Endothelial cell of umbilical vein (primary cell): ENCODE results near the gene GPR108. TPM values are rescaled to one million over a fixed set of nuclear protein-coding genes. Genes with fewer than 3 reads are reported as not detected.
A peak's percentile ranks its signal among the peaks of the same experiment; 100 is the strongest.

ENCODE experiments used
- BruUV-seq: library from RNA; stranded (reverse); fragments of 400-500 nt; replicated peaks from 2 replicates; lab custom pipeline; 2021; lab: Mats Ljungman, UMichigan
- CTCF ChIA-PET: fragments of 300-600, 350-600 bp; sonication (Branson Sonifier 250); formaldehyde crosslinking; loops from one replicate; lab custom pipeline; 2021; ENCODE audit warnings: antibody characterized with exemption, inconsistent platforms; lab: Charles Lee
- POLR2A ChIA-PET: fragments of 300-600, 350-600 bp; sonication (Branson Sonifier 250); formaldehyde crosslinking; loops from one replicate; lab custom pipeline; 2021; ENCODE audit warnings: antibody characterized with exemption, inconsistent platforms; lab: Charles Lee
- DNase-seq: peaks from one replicate; pipeline ENCODE4 v3.0.0-alpha.2; 2011; ENCODE audit warnings: low read depth, low spot score
- FAIRE-seq: peaks from 2 replicates; lab custom pipeline; 2011; peaks lifted over from hg19 to GRCh38; lab: Jason Lieb, UNC
- H2AFZ ChIP-seq: 2 replicates; pipeline ENCODE4 v1.6.0; 2012; ENCODE audit warnings: low read depth, low read length, control low read depth, inconsistent platforms
- H3K27ac ChIP-seq: 2 replicates; pipeline ENCODE4 v1.5.1; 2011; ENCODE audit warnings: low read depth, mild to moderate bottlenecking, control low read depth, low read length, moderate library complexity; ENCODE audit not compliant: insufficient read depth
- H3K27me3 ChIP-seq, 2 experiments: 2 replicates each; pipeline versions ENCODE4 v1.6.0 to v1.6.1; 2011; ENCODE audit warnings: low read length in 2 of 2, mixed read lengths in 1 of 2; ENCODE audit not compliant: control insufficient read depth in 2 of 2, insufficient read depth in 2 of 2
- H3K36me3 ChIP-seq, 2 experiments: 2 replicates in 1 of 2; 3 replicates in 1 of 2; pipeline ENCODE4 v1.5.1; 2011; ENCODE audit warnings: low read length in 2 of 2, mild to moderate bottlenecking in 1 of 2, moderate library complexity in 1 of 2; ENCODE audit not compliant: control insufficient read depth in 2 of 2, insufficient read depth in 2 of 2; ENCODE audit errors: extremely low read depth in 1 of 2
- H3K4me1 ChIP-seq: 3 replicates; pipeline ENCODE4 v1.5.1; 2011; ENCODE audit warnings: mild to moderate bottlenecking, low read length; ENCODE audit not compliant: control insufficient read depth, insufficient read depth; ENCODE audit errors: extremely low read depth
- H3K4me2 ChIP-seq: 2 replicates; pipeline ENCODE4 v1.6.1; 2011; ENCODE audit warnings: low read length, control low read depth, mixed read lengths; ENCODE audit not compliant: insufficient read depth
- H3K4me3 ChIP-seq, 3 experiments: fragments of 200-600 bp in 1 of 3; sonication (generic), shearing (Covaris generic) in 1 of 3; replicated peaks in 1 of 3; 2 replicates each; pipeline ENCODE4 v1.5.1; 2011 to 2016; ENCODE audit warnings: control low read depth in 3 of 3, low read length in 3 of 3, mild to moderate bottlenecking in 2 of 3, inconsistent platforms in 1 of 3, low read depth in 1 of 3, moderate library complexity in 1 of 3; ENCODE audit not compliant: insufficient read depth in 1 of 3
- H3K79me2 ChIP-seq: 2 replicates; pipeline ENCODE4 v1.6.0; 2012; ENCODE audit warnings: low read length, inconsistent platforms; ENCODE audit not compliant: control insufficient read depth, insufficient read depth
- H3K9ac ChIP-seq: replicated peaks from 2 replicates; pipeline ENCODE3; 2011; ENCODE audit warnings: low read length, control low read depth; ENCODE audit not compliant: insufficient read depth; ENCODE audit errors: extremely low read depth
- H3K9me1 ChIP-seq: replicated peaks from 3 replicates; pipeline ENCODE4 v1.6.0; 2011; ENCODE audit warnings: mild to moderate bottlenecking, low read length; ENCODE audit not compliant: control insufficient read depth, insufficient read depth; ENCODE audit errors: extremely low read depth
- H3K9me3 ChIP-seq: replicated peaks from 2 replicates; pipeline ENCODE4 v1.5.1; 2012; ENCODE audit warnings: low read length, inconsistent platforms; ENCODE audit not compliant: control insufficient read depth, insufficient read depth
- H4K20me1 ChIP-seq: replicated peaks from 2 replicates; pipeline ENCODE3; 2011; ENCODE audit warnings: mild to moderate bottlenecking, low read length; ENCODE audit not compliant: control insufficient read depth, insufficient read depth; ENCODE audit errors: extremely low read depth
- EZH2 ChIP-seq: IDR thresholded peaks from 2 replicates; pipeline ENCODE4 v1.6.1; 2012; ENCODE audit warnings: borderline replicate concordance, low read depth, mild to moderate bottlenecking, moderate library complexity, low read length, inconsistent platforms; ENCODE audit not compliant: severe bottlenecking
- FOS ChIP-seq: IDR thresholded peaks from 2 replicates; pipeline ENCODE4 v1.6.1; 2011; ENCODE audit warnings: mild to moderate bottlenecking, low read length, moderate library complexity, borderline replicate concordance; ENCODE audit not compliant: insufficient read depth
- GATA2 ChIP-seq: IDR thresholded peaks from 2 replicates; pipeline ENCODE4 v1.7.0; 2011; ENCODE audit warnings: low read depth, mild to moderate bottlenecking, moderate library complexity, mixed read lengths, low read length; ENCODE audit not compliant: insufficient read length, insufficient read depth
- JUN ChIP-seq: IDR thresholded peaks from 2 replicates; pipeline ENCODE4 v1.6.1; 2011; ENCODE audit warnings: borderline replicate concordance, low read depth; ENCODE audit not compliant: insufficient read length, insufficient read depth
- MYC ChIP-seq: IDR thresholded peaks from one replicate; pipeline ENCODE4 v1.6.1; 2011; ENCODE audit warnings: mild to moderate bottlenecking, low read depth, low read length
- POLR2A ChIP-seq: IDR thresholded peaks from 2 replicates; pipeline ENCODE4 v1.6.1; 2012; ENCODE audit warnings: low read depth, mild to moderate bottlenecking, control low read depth, low read length
- POLR2AphosphoS5 ChIP-seq: IDR thresholded peaks from 2 replicates; pipeline ENCODE4 v1.6.1; 2012; ENCODE audit warnings: low read depth, mild to moderate bottlenecking, control low read depth, low read length, moderate library complexity; ENCODE audit not compliant: insufficient read depth
- dilution Hi-C: fragments of 300-500 bp; cut with MboI; formaldehyde crosslinking; loops from one replicate; pipeline ENCODE4 v1.15.0; 2019; ENCODE audit warnings: low sequenced_read_pairs; ENCODE audit not compliant: extremely low pct_ligation_motif_present
- intact Hi-C: fragments of 100-400 bp; cut with micrococcal nuclease; formaldehyde crosslinking; loops from one replicate; pipeline ENCODE4 v1.10.0; 2022
- polyA plus RNA-seq, 4 experiments: library from polyadenylated mRNA; depleted of rRNA in 3 of 4; stranded (reverse) in 3 of 4; unstranded in 1 of 4; fragments of >200 nt; gene quantifications; 2 replicates each; pipeline versions ENCODE4 v1.2.1 to v1.2.3, GENCODE V29; 2011 to 2012; ENCODE audit warnings: missing spikeins in 1 of 4
- total RNA-seq: library from RNA; stranded (reverse); gene quantifications from 2 replicates; pipeline ENCODE4 v1.2.3, GENCODE V29; 2021
- TF ChIP-seq, protein P1 (sequence below): IDR thresholded peaks from 2 replicates; pipeline ENCODE4 v1.6.1; 2011; ENCODE audit not compliant: insufficient read depth, insufficient read length
- TF ChIP-seq, protein P2 (sequence below), 2 donors: IDR thresholded peaks; 1 replicate in 1 of 2; 2 replicates in 1 of 2; pipeline ENCODE4 v1.5.1; 2011; ENCODE audit warnings: low read length in 2 of 2, mild to moderate bottlenecking in 2 of 2, moderate library complexity in 2 of 2, control low read depth in 1 of 2, inconsistent platforms in 1 of 2, low read depth in 1 of 2; ENCODE audit not compliant: insufficient read depth in 1 of 2; ENCODE audit errors: extremely low read depth in 1 of 2

The GPR108 gene
- total and polyA plus RNA-seq, 2 donors (not counting 3 experiments of a cell fraction or from before 2014, with no cell fraction given) = 68.5 to 80.2 TPM

DNA sequence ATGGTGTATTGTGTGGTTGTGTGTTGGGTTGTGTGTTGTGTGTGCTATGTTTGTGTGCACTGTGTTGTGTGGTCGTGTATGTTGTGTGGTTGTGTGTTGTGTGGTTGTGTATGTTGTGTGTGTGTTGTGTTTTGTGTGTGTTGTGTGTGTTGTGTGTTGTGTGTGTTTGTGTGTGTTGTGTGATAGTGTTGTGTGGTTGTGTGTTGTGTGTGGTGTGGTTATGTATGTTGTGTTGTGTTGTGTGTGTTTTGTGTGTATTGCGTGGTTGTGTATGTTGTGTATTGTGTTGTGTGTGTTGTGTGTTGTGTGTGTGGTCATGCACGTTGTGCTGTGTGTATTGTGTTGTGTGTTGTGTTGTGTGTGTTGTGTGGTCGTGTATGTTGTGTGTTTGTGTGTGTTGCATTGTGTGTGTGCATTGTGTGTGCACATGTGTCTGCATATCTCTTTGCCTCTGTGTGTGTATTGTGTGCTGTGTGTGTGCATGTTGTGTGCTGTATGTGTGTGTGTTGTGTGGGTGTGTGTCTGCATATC, 19.9 kb downstream of the GPR108 start:
- no peak overlapping the region for H3K27ac ChIP-seq
- no peaks in the 10 kb centered on the region for H3K79me2 ChIP-seq
- no peaks in the 10 kb centered on the region for H4K20me1 ChIP-seq
- TF ChIP-seq JUN (no peak), GATA2 (no peak), FOS (no peak), POLR2A (no peak), EZH2 (no peak), MYC (no peak), POLR2AphosphoS5 (no peak)
- TF ChIP-seq, protein P1, sequence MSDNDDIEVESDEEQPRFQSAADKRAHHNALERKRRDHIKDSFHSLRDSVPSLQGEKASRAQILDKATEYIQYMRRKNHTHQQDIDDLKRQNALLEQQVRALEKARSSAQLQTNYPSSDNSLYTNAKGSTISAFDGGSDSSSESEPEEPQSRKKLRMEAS = no peak
- TF ChIP-seq, protein P2, sequence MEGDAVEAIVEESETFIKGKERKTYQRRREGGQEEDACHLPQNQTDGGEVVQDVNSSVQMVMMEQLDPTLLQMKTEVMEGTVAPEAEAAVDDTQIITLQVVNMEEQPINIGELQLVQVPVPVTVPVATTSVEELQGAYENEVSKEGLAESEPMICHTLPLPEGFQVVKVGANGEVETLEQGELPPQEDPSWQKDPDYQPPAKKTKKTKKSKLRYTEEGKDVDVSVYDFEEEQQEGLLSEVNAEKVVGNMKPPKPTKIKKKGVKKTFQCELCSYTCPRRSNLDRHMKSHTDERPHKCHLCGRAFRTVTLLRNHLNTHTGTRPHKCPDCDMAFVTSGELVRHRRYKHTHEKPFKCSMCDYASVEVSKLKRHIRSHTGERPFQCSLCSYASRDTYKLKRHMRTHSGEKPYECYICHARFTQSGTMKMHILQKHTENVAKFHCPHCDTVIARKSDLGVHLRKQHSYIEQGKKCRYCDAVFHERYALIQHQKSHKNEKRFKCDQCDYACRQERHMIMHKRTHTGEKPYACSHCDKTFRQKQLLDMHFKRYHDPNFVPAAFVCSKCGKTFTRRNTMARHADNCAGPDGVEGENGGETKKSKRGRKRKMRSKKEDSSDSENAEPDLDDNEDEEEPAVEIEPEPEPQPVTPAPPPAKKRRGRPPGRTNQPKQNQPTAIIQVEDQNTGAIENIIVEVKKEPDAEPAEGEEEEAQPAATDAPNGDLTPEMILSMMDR (IDR thresholded peaks at IDR 0.05; ENCODE audit: extremely low read depth in 1 of 2, insufficient read depth in 1 of 2, low read depth in 1 of 2, low read length in 2 of 2) = no peak
- no peaks in the 10 kb centered on the region for H3K9me3 ChIP-seq
- H3K4me2 ChIP-seq = no peak overlapping the region
- ChIA-PET CTCF (no interaction called here), POLR2A (no interaction called here)
- FAIRE-seq = peak; percentile 50
- dilution Hi-C loops (no loop called here), intact Hi-C loops (no loop called here)
- no peak for DNase-seq
- H3K36me3 ChIP-seq = no peaks in the 10 kb centered on the region
- no peak overlapping the region for H3K9ac ChIP-seq
- no peak overlapping the region for H3K4me3 ChIP-seq
- H3K27me3 ChIP-seq = no peaks in the 10 kb centered on the region
- H3K4me1 ChIP-seq = no peaks in the 10 kb centered on the region
- H3K9me1 ChIP-seq = no peaks in the 10 kb centered on the region
- no peak overlapping the region for H2AFZ ChIP-seq
- no TSS peak for BruUV-seq
